Sigmoid colon (tissue), 7 donors: ENCODE results near the gene POLD2. TPM values are rescaled to one million over a fixed set of nuclear protein-coding genes. Genes with fewer than 3 reads are reported as not detected.

ENCODE experiments used
- DNase-seq: peaks from one replicate; pipeline ENCODE4 v3.0.0-alpha.2; 2019
- H3K27ac ChIP-seq, 4 donors: fragments of 200-600 bp; sonication (generic); one replicate each; pipeline ENCODE4 v1.5.1; 2016 to 2019; ENCODE audit warnings: mild to moderate bottlenecking in 1 of 4
- H3K27me3 ChIP-seq, 3 donors: fragments of 200-600 bp; sonication (generic); one replicate each; pipeline ENCODE4 v1.5.1; 2019; ENCODE audit warnings: mild to moderate bottlenecking in 1 of 3
- H3K36me3 ChIP-seq, 4 donors: fragments of 200-600 bp; sonication (generic); one replicate each; pipeline ENCODE4 v1.5.1; 2016 to 2019
- H3K4me1 ChIP-seq, 4 donors: fragments of 200-600 bp; sonication (generic); one replicate each; pipeline ENCODE4 v1.5.1; 2017 to 2019
- H3K4me3 ChIP-seq, 4 donors: fragments of 200-600 bp; sonication (generic); one replicate each; pipeline ENCODE4 v1.5.1; 2017 to 2019; ENCODE audit warnings: mild to moderate bottlenecking in 2 of 4, moderate library complexity in 1 of 4
- H3K9me3 ChIP-seq, 4 donors: fragments of 200-600 bp in 3 of 4; sonication (generic) in 3 of 4; one replicate each; pipeline versions ENCODE4 v1.5.1 to v1.6.1; 2013 to 2019
- EP300 ChIP-seq, 4 donors: sonication (generic); formaldehyde crosslinking; IDR thresholded peaks; one replicate each; pipeline ENCODE4 v1.6.1; 2017; ENCODE audit warnings: antibody characterized with exemption in 4 of 4
- POLR2A ChIP-seq, 2 donors: fragments of 450-650 bp; IDR thresholded peaks; one replicate each; pipeline ENCODE4 v1.6.1; 2016; ENCODE audit warnings: antibody characterized with exemption in 2 of 2, mild to moderate bottlenecking in 2 of 2, moderate library complexity in 2 of 2
- POLR2AphosphoS5 ChIP-seq, 4 donors: sonication (generic); formaldehyde crosslinking; IDR thresholded peaks; one replicate each; pipeline ENCODE4 v1.6.1; 2017; ENCODE audit warnings: antibody characterized with exemption in 4 of 4
- WGBS, 2 donors: extraction: QIAGEN DNeasy Blood & Tissue Kit; methylation state at CpG; one replicate each; pipeline ENCODE4 v1.1.7; 2013; 5-methylcytosine and 5-hydroxymethylcytosine counted together
- intact Hi-C: fragments of 100-400 bp; cut with DNase I; formaldehyde crosslinking; loops from one replicate; pipeline ENCODE4 v1.15.1; 2023
- polyA plus RNA-seq, 3 donors: library from polyadenylated mRNA; stranded (reverse); fragments of 200-250 nt; gene quantifications; one replicate each; pipeline ENCODE4 v1.2.3, GENCODE V29; 2013
- total RNA-seq, 4 donors: library from RNA; depleted of rRNA; stranded (reverse); fragments of >200 nt; gene quantifications; one replicate each; pipeline ENCODE4 v1.1.0, GENCODE V29; 2016
- TF ChIP-seq, protein P1 (sequence below), 4 experiments: fragments of 450-650 bp in 3 of 4; fragments of 200-600 bp in 1 of 4; IDR thresholded peaks; one replicate each; pipeline ENCODE4 v1.5.1; 2016 to 2019; ENCODE audit warnings: antibody characterized with exemption in 4 of 4, mild to moderate bottlenecking in 3 of 4, moderate library complexity in 2 of 4
- donor health status: healthy with polysubstance abuse.
- donor health status: Bipolar disorder and iron deficiency.
- donor health status: healthy.

Gene POLD2
- total and polyA plus RNA-seq, 7 donors = 20.3 to 91.2 (median 35.4) TPM

GRCh38 chr7:44149571-44150465 lies 26.5 kb upstream of the POLD2 start:
- WGBS, 2 donors = 87 to 90% methylated on average over 18 of the region's 18 CpGs
- TF ChIP-seq POLR2A (IDR thresholded peaks at IDR 0.05) (no peak), POLR2AphosphoS5 (IDR thresholded peaks at IDR 0.05) (no peak), EP300 (IDR thresholded peaks at IDR 0.05) (no peak)
- TF ChIP-seq, protein P1, sequence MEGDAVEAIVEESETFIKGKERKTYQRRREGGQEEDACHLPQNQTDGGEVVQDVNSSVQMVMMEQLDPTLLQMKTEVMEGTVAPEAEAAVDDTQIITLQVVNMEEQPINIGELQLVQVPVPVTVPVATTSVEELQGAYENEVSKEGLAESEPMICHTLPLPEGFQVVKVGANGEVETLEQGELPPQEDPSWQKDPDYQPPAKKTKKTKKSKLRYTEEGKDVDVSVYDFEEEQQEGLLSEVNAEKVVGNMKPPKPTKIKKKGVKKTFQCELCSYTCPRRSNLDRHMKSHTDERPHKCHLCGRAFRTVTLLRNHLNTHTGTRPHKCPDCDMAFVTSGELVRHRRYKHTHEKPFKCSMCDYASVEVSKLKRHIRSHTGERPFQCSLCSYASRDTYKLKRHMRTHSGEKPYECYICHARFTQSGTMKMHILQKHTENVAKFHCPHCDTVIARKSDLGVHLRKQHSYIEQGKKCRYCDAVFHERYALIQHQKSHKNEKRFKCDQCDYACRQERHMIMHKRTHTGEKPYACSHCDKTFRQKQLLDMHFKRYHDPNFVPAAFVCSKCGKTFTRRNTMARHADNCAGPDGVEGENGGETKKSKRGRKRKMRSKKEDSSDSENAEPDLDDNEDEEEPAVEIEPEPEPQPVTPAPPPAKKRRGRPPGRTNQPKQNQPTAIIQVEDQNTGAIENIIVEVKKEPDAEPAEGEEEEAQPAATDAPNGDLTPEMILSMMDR (IDR thresholded peaks at IDR 0.05) = no peak
- Histone ChIP-seq H3K27me3 (peaks cover 4 to 22% (median 16%) of the 10 kb centered on the region in 3 donors), H3K9me3 (no peaks in the 10 kb centered on the region), H3K27ac (no peak overlapping the region), H3K36me3 (no peaks in the 10 kb centered on the region), H3K4me1 (peaks cover 0 to 17% (median 16%) of the 10 kb centered on the region in 4 donors), H3K4me3 (no peak overlapping the region)
- DNase-seq = peak; percentile 34
- intact Hi-C loops = no loop called here

GRCh38 chr7:44148961-44149536 lies 25.7 kb upstream of the POLD2 start:
- 80 to 91% methylated on average over 9 of the region's 9 CpGs for WGBS, 2 donors
- no peak overlapping the region for H3K27ac ChIP-seq
- intact Hi-C loops = no loop called here
- H3K36me3 ChIP-seq = no peaks in the 10 kb centered on the region
- peak; percentile 41 for DNase-seq
- TF ChIP-seq POLR2A (IDR thresholded peaks at IDR 0.05) = no peak
- TF ChIP-seq, protein P1 (IDR thresholded peaks at IDR 0.05) = no peak
- no peak for TF ChIP-seq POLR2AphosphoS5 (IDR thresholded peaks at IDR 0.05)
- TF ChIP-seq EP300 (IDR thresholded peaks at IDR 0.05) = no peak
- H3K27me3 ChIP-seq = peaks cover 4 to 28% (median 17%) of the 10 kb centered on the region in 3 donors
- H3K4me1 ChIP-seq = peaks cover 0 to 17% (median 16%) of the 10 kb centered on the region in 4 donors
- no peaks in the 10 kb centered on the region for H3K9me3 ChIP-seq
- no peak overlapping the region for H3K4me3 ChIP-seq

DNA sequence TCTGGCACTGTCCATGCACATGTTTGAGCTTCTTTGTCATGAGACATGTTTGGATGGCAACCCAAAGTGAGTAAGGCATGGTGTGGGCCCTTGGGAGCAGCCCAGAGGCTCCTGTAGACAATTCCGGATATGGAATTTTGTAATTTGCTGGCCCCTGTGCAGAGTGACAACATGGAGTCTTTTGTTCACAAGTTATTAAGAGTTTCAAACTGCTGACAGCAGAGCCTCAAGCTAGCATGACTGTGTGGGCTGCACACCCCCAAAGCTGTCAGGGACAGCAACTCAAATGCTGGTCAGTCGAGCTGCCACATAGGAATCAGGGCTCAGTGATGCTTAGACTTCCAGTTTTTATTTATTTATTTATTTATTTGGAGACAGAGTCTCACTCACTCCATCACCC lies 24.8 kb upstream of the POLD2 start:
- peak; percentile 22 for DNase-seq
- Histone ChIP-seq H3K4me1 (peaks cover 0 to 17% (median 16%) of the 10 kb centered on the region in 4 donors), H3K4me3 (no peak overlapping the region), H3K36me3 (no peaks in the 10 kb centered on the region), H3K27me3 (peaks cover 4 to 28% (median 17%) of the 10 kb centered on the region in 3 donors), H3K27ac (no peak overlapping the region), H3K9me3 (no peaks in the 10 kb centered on the region)
- WGBS, 2 donors = 85 to 86% methylated on average over 2 of the region's 2 CpGs
- intact Hi-C loops = no loop called here
- TF ChIP-seq POLR2AphosphoS5 (IDR thresholded peaks at IDR 0.05) (no peak), POLR2A (IDR thresholded peaks at IDR 0.05) (no peak), EP300 (IDR thresholded peaks at IDR 0.05) (no peak)
- TF ChIP-seq, protein P1 (IDR thresholded peaks at IDR 0.05) = no peak

DNA sequence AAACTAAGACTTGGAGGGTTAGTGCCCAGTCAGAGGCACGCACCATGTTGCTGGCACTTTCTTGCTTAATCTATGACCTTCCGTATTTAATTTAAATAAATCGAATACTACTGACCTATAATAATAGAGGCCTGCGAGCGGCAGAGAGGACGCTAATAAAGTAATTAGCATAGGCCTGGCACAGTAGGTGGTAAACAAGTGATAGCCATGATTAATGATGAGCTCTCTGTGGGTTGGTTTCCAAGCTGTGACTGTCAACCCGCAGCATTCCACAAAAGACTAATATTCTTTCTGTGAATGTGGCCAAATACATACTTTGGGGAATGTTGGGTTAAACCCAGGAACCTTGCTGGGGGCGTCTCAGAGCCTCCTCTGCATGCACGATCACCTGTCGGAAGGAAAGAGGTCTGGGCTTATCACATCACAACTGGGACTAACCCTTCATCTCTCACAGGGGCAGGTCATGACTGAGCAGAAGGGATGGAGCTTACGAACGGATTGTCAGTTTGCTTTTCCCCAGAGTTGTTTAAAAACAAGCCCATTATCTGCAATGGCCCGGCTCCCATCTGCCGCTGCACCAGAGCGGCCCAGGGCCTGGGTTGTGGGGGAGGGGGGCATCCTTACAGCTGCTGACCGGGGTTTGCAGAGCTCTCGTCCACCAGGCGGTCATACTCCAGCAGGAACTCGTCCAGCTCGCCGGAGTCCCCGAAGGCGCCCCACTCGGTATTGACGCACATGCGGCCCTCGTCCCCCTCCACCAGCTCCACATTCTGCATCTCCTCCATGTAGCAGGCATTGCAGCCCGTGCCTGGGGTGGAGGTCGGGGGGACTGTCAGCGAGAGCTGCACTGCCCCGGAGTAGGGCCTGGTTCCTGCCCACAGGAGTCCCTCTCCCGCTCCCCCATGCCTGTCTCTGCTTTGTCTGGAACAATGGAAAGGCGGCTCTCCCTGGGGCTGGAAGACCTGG lies 24.0 kb upstream of the POLD2 start:
- peak overlapping the region in 1 of 4 donors; percentile 38 for H3K27ac ChIP-seq
- TF ChIP-seq POLR2A (IDR thresholded peaks at IDR 0.05) = no peak
- TF ChIP-seq, protein P1 (IDR thresholded peaks at IDR 0.05) = no peak
- no peak for TF ChIP-seq EP300 (IDR thresholded peaks at IDR 0.05)
- no peak for TF ChIP-seq POLR2AphosphoS5 (IDR thresholded peaks at IDR 0.05)
- WGBS, 2 donors = 70 to 78% methylated on average over 33 of the region's 33 CpGs
- peaks cover 0 to 17% (median 16%) of the 10 kb centered on the region in 4 donors for H3K4me1 ChIP-seq
- no peaks in the 10 kb centered on the region for H3K9me3 ChIP-seq
- H3K4me3 ChIP-seq = no peak overlapping the region
- intact Hi-C loops = no loop called here
- no peaks in the 10 kb centered on the region for H3K36me3 ChIP-seq
- peaks cover 4 to 28% (median 17%) of the 10 kb centered on the region in 3 donors for H3K27me3 ChIP-seq
- peak; percentile 63 for DNase-seq
